SKM-1 (cell line): ENCODE data around the gene GAL.

Experiments
- DNase-seq: peaks from one replicate; lab custom pipeline; 2025; ENCODE audit not compliant: unreplicated experiment; lab: John Stamatoyannopoulos, UW

Gene GAL

GRCh38 chr11:68658661-68659060, 25.7 kb upstream of the GAL start:
- DNase-seq = no peak

- DNase-seq = no peak
Observed at GRCh38 chr11:68659158-68659921, 25.0 kb upstream of the GAL start.

DNA sequence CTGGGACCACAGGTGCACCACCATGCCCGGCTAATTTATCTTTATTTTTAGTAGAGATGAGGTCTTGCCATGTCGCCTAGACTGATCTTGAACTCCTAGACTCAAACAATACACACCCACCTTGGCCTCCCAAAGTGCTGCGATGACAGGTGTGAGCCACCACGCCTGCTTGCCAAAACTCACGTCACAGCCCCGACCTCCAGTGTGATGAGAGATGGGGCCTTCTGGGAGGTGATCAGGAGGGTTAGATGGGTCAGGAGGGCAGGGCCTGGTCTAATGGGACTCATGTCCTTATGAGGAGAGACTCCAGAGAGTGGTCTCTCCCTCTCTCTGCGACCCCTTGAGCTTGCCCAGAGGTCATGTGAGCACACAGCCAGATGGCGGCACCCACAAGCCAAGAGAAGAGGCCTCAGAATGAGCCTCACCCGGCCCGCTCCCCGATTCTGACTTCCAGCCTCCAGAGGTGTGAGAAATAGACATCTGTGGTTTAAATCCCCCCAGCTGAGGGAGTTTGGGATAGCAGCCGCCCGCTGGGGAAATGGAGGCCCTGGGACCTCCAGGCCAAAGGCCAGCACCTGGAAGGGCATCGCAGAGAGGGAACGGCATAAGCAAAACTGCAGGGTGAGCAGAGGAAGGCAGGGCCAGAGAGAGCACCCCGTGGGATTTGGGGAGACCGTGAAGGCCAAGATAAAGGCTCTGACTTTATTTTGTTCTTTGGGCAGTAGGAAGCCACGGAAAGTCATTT, 24.1 kb upstream of the GAL start:
- DNase-seq = no peak

DNA sequence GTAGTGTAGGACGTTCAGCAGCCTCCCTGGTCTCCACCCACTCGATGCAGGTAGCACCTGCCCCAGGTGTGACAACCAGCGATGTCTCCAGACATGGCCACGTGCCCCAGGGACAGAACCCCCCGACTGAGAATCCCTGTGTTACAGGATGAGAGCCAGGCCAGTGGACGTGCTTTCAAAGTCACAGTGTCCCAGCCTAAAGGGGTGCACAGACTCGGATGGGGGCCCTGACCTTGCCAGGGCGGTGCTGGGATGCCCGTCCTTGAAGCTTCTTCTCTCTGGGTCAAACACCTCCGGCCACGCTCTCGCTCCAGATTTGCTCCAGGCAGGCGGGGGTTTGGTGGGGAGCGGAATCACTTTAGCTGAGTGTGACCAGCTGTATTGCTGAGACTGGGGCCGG, 23.3 kb upstream of the GAL start:
- DNase-seq = no peak

DNA sequence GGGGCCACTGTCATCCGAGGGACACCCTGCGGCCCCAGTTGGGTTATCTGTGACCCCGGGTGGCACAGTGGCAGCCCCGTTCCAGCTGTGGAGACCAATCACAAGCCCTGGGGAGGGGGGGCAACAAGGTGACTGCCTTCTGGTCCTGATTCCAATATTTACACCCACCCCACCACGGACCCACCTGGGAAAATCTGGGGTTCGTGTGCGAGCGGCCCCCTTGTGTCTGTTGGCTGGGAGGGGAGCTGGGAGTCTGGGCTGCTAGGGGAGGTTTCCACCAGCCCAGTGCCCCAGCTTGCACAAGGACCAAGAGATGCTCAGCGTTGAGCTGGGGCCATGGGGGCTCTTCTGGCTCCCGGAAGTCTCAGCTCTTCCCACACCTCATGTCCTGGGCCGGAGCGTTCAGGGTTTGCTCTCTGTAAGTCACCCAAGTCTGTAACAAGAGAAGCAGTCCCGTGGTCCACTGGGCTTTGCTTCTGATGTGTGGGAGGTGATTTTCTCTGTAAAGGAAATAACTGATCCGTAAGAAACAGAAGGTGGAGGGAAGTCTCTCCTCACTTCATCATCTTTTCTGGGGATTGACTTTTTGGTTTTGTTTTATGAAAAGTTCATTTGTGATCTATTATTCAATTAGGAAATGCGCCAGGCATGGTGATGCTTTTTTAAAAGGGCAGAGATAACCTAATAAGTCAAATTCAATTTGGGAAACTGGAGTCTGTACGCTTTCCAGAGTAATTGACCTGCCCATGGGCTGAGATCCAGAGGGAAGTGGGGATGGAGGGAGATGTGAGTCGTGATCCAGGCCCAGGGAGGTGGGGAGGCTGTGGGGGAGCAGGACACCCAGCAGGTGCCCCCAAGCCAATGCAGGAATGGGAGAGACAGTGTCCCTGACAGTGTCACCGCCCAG, 22.4 kb upstream of the GAL start:
- no peak for DNase-seq

- no peak for DNase-seq
Observed at GRCh38 chr11:68663482-68664010, 20.8 kb upstream of the GAL start.

GRCh38 chr11:68664141-68664540, 20.2 kb upstream of the GAL start:
- DNase-seq = no peak

DNA sequence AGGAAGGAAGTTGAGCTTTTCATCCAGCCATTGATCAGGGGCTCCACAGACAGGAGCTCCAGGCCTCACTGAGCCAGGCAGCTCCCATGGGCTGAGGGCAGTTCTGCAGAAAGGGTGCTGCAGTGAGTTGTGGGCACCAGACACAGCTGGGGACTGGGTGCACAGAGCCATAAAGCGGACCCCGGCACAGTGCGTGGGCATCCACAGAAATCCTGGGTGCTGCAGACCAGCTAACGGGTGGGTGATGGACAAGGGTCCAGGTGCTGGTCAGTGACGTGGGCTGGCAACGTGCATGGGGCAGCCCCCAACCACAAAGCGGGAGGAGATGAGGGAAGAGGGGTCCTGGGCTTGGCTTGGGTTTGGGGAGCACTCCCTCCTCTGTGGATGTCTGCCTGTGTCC, 19.4 kb upstream of the GAL start:
- no peak for DNase-seq

GRCh38 chr11:68665436-68665835, 18.9 kb upstream of the GAL start:
- DNase-seq = no peak

DNA sequence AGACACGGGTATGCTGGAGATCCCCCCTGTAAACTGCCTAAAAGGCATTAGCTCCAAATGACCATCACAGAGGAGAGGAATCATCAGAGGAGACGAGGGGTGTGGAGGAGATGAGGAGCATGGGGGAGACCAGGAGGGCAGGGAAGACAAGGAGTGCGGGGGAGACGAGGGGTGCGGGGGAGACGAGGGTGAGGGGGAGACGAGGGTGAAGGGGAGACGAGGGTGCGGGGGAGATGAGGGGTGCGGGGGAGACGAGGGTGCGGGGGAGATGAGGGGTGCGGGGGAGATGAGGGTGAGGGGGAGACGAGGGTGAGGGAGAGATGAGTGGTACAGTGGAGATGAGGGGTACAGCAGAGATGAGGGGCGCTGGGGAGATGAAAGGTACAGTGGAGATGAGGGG, 17.5 kb upstream of the GAL start:
- no peak for DNase-seq

GRCh38 chr11:68667511-68668500, 16.5 kb upstream of the GAL start:
- DNase-seq = no peak

GRCh38 chr11:68669301-68670090, 14.8 kb upstream of the GAL start:
- no peak for DNase-seq

- no peak for DNase-seq
Observed at GRCh38 chr11:68670208-68670992, 13.9 kb upstream of the GAL start.

DNA sequence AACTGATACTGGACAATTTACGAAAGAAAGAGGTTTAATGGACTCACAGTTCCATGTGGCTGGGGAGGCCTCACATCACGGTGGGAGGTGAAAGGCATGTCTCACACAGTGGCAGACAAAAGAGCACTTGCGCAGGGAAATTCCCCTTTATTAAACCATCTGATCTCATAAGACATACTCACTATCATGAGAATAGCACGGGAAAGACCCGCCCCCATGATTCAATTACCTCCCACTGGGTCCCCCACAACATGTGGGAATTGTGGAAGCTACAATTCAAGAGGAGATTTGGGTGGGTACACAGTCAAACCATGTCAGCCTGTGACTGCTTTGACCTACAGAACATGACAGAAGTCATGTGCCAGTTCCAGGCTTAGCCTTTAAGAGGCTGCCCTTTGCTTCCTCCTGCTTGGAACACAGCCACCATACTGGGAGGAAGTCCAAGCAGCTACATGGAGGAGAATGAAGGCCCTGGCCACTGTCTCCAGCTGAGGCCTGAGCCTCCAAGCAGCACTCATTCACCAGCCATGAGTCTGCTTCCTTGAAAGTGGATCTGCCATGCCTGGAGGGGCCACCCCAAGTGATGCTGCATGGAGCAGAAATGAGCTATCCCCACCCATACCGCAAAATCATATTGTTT, 10.9 kb upstream of the GAL start:
- DNase-seq = no peak

- DNase-seq = no peak
Observed at GRCh38 chr11:68673991-68674390, 10.4 kb upstream of the GAL start.

- DNase-seq = no peak
Observed at GRCh38 chr11:68674461-68674860, 9.9 kb upstream of the GAL start.

- no peak for DNase-seq
Observed at GRCh38 chr11:68677432-68677831, 6.9 kb upstream of the GAL start.

DNA sequence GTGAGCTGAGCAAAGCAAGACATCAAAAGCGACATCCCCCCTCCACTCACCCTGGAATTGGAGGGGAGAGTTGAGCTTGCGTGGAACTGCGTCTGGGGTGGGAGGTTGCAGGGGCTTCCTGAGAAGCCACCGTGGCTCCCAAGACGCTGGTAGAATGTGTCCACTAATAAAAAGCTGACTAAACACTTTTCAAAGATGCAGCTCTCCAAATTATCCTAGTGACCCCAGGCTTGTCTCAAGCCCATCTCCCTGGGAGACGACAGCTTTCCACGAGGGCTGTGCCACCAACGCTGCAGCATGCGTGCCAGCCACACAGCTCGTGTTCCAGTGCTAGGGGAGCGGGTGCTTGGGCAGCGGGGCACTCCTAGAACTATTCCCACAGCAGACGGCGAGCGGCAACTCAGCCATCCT, 6.3 kb upstream of the GAL start:
- no peak for DNase-seq
